Epidermal melanocyte (primary cell): ENCODE measurements around the gene SLC35A2.
"Not testable (repeated sequence)": the region's sequence is repeated elsewhere in the genome, so short reads cannot be mapped to it uniquely, and the experiment has no call there.

ENCODE experiments used
- DNase-seq: peaks from one replicate; pipeline ENCODE4 v3.0.0; 2011; ENCODE audit warnings: low spot score; ENCODE audit not compliant: insufficient read length

The SLC35A2 gene

GRCh38 chrX:48903290-48903689 is 8.2 kb downstream of the SLC35A2 start:
- no peak for DNase-seq

- no peak for DNase-seq
Measured at GRCh38 chrX:48902776-48903175, 8.7 kb downstream of the SLC35A2 start.

GRCh38 chrX:48902135-48902534 is 9.3 kb downstream of the SLC35A2 start:
- DNase-seq: no peak

- DNase-seq: no peak
Measured at GRCh38 chrX:48901069-48901468, 10.4 kb downstream of the SLC35A2 start.

- no peak for DNase-seq
Measured at GRCh38 chrX:48899078-48899410, 12.4 kb downstream of the SLC35A2 start.

- DNase-seq: peak; percentile 81
Measured at GRCh38 chrX:48897625-48898306, 13.7 kb downstream of the SLC35A2 start, which contains the start of the genes PQBP1 and TIMM17B. TSS of gene PQBP1 (plus strand) at chrX:48897930. CDS start at chrX:48898510, 580 bp downstream. TSS of gene TIMM17B (minus strand) at chrX:48897768. CDS start at chrX:48897749, 19 bp downstream.

- DNase-seq: peak; percentile 45
Measured at GRCh38 chrX:48897157-48897624, 14.3 kb downstream of the SLC35A2 start.

- no peak for DNase-seq
Measured at GRCh38 chrX:48896611-48897011, 14.8 kb downstream of the SLC35A2 start.

- no peak for DNase-seq
Measured at GRCh38 chrX:48894891-48895290, 16.6 kb downstream of the SLC35A2 start.

GRCh38 chrX:48893556-48894348 is 17.7 kb downstream of the SLC35A2 start:
- no peak for DNase-seq

- DNase-seq: no peak
Measured at GRCh38 chrX:48892896-48893295, 18.6 kb downstream of the SLC35A2 start.

- peak; percentile 37 for DNase-seq
Measured at GRCh38 chrX:48891402-48892288, 19.8 kb downstream of the SLC35A2 start.

- DNase-seq: no peak
Measured at GRCh38 chrX:48890934-48891401, 20.5 kb downstream of the SLC35A2 start.

- DNase-seq: no peak
Measured at GRCh38 chrX:48890296-48890925, 21.0 kb downstream of the SLC35A2 start.

- not testable (repeated sequence) for DNase-seq
Measured at GRCh38 chrX:48886586-48886985, 24.9 kb downstream of the SLC35A2 start.

- no peak for DNase-seq
Measured at GRCh38 chrX:48883729-48884128, 27.7 kb downstream of the SLC35A2 start.

GRCh38 chrX:48876944-48877343 is 34.5 kb downstream of the SLC35A2 start:
- DNase-seq: not testable (repeated sequence)

GRCh38 chrX:48872017-48872416 is 39.4 kb downstream of the SLC35A2 start:
- not testable (repeated sequence) for DNase-seq

- DNase-seq: no peak
Measured at GRCh38 chrX:48864210-48864609, 47.2 kb downstream of the SLC35A2 start.

- DNase-seq: no peak
Measured at GRCh38 chrX:48854898-48855297, 56.5 kb downstream of the SLC35A2 start.
